Stimulated activated CD8-positive, alpha-beta memory T cell treated with anti-CD3 and anti-CD28 coated beads, Interleukin-15, amount 100 ng/mL, for 48 hours (primary cell): ENCODE results near the gene TBX2.

Experiments used
- DNase-seq, 2 donors: peaks; one replicate each; pipeline ENCODE4 v3.0.0-alpha.2; 2020; ENCODE audit warnings: low read depth in 2 of 2

Gene TBX2

GRCh38 chr17:61453566-61454380, 54.1 kb downstream of the TBX2 start:
- DNase-seq = no peak

DNA sequence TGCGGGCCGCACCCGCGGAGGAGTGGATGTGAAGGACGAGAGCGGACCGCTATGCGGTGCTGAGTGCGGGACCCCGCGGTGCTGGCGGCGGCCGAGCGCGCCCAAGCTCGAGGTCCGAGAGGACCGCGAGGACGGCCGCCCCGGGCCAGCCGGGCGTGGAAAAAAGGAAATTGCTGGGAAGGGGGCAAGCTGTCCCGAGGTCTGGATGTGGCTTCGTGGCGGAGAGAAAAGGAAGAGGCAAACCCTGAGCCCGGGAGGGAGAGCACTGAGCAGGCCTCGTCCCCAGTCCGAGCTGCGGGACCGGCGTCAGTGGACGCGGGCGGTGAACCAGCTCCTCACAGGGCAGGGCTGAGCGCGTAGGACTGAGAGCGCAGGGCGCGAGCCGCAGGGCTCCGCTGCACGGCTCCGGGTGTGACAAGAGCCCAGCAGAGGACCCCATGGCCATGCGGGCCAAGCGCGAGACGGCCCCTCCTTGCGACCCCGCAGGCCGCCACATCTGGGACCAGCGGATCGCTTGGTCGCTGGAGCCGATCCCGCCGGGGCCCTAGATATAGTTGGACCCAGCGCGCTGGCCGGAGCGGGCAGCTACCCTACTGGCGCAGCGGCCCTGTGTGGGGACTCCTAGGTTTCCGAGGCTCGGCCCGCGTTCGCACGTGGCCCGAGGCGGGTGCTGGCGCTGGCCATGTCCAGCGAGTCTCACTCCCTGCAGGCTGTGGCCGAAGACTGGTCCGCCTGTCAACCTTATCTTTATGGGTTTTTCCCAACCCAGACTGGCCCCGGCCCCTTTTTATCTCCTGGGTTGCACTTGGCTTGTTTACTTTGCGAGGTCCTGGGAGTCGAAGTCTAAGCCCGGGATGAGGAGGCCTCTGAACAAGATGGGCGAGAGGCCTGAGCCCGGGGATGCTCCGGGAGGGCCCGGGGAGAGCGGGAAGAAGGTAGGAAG, 55.0 kb downstream of the TBX2 start:
- no peak for DNase-seq

DNA sequence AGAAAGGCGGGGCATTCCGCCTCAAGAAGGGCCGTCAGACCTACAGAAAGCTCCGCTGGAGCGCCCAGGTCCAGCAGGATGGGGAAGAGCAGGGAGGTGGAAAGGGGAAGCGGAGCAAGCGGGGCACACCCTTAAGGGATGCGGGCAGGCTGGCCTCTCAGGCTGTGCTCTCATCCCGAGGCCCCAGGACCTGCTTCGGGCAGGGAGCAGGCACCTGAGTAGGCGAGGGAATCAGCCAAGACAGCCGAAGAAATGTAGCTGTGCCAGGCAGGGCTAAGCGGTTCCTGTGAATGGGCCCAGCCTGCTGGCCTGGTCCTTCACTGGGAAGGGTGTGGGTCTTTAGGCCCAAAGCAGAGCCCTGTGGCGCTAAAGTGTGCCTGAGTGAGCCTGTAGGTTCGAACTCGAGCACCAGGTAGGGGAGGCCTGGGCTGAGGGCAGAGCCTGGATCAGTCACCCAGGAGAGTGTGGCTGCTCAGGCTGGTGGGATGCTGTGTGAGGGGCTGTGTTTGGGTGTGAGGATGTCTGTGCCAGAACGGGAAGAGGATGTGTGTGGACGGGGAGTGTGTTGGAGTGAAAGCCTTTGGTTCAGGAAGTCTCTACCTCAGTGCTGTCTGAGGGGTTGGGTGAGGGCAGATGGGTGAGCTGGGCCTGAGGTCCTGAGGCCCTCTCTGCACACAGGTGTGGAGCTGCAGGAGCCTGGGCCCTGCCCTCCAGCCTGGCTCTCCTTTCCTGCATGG, 55.8 kb downstream of the TBX2 start:
- no peak for DNase-seq

- no peak for DNase-seq
Observed at GRCh38 chr17:61456061-61456681, 56.5 kb downstream of the TBX2 start.

- no peak for DNase-seq
Observed at GRCh38 chr17:61456688-61457225, 57.1 kb downstream of the TBX2 start.

DNA sequence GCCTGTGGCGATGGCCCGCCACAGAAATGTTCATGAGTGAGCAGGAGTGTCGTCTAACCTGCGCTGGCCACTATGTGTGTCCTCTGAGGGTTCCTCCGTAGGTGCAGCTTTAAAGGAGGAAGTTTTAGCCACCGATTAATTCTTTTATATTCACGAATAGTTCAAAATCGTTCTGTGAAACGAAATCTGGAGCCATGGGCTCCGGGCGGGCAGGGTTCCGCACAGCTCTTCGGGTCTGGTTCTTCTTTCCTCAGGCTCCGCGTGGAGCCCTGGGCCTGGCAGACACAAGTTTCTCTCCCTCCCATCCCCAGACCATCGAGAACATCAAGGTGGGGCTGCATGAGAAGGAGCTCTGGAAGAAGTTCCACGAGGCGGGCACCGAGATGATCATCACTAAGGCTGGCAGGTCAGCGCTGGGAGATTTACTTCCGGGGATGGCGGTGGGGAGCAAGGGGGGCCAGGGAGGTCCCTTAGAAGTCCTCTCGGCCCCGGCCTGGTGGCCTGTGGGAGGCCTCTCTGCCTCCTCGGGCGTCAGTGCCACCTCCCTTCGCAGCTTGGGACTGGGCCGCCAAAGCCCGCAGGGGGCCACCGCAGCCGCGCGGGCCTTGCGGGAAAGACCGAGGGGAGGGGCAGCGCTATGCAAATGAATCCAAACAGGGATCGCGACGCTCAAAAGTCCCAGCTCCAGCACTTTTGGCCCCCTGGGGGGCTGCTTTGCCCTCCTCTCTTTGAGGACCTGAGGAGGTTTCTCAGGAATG, 57.8 kb downstream of the TBX2 start:
- DNase-seq = no peak

- DNase-seq = no peak
Observed at GRCh38 chr17:61458000-61458399, 58.4 kb downstream of the TBX2 start.

DNA sequence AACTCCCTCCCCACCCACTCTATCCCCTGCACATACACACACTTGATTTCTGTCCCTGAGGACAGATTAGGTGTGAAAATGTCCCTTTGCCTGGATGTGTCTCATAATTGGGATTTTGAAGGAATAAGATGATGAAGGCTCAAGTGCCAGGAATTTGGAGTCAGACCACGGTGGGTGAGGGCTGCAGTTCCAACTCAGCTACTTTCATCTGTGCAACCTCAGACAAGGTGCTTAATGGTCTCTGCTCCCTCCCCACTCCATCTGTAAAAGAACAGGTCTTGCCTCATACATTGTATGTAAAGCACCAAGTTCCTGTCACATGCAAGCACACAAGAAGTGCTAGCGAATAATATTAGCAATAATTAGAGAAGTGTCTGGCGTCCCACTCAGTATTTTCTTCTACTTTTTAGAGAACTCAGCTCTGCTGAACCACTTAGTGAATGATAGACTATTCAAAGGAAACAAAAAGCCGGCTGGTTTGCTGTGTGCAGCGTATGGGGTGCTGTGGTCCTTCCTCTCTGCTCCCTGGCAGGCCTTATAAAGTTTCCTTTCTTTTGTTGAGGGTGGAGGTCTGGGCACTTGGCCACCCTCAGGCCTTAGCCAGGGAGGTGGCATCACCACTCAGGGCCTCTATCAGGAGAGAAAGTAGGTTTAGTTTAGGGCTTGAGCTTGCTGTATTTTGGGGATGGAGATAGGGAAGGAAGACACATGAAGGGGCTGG, 58.9 kb downstream of the TBX2 start:
- no peak for DNase-seq
